CD4-positive, alpha-beta T cell (primary cell): ENCODE measurements around the gene SIX5. TPM values are rescaled to one million over a fixed set of nuclear protein-coding genes. Genes with fewer than 3 reads are reported as not detected.
A peak's percentile ranks its signal among the peaks of the same experiment; 100 is the strongest.

ENCODE experiments used
- ATAC-seq: fragments of 200-7000 bp; cut with Tn5 transposase; one replicate; pipeline ENCODE4 v1.10.0; 2022; ENCODE audit warnings: mild to moderate bottlenecking; ENCODE audit not compliant: poor library complexity
- CTCF ChIA-PET: fragments of 350-600 bp; sonication (Branson Sonifier 250); formaldehyde crosslinking; loops from one replicate; lab custom pipeline; 2021; ENCODE audit warnings: antibody characterized with exemption, inconsistent platforms; lab: Charles Lee
- POLR2A ChIA-PET: fragments of 350-600 bp; sonication (Branson Sonifier 250); formaldehyde crosslinking; loops from one replicate; lab custom pipeline; 2021; ENCODE audit warnings: antibody characterized with exemption, inconsistent platforms; lab: Charles Lee
- DNase-seq, 14 experiments: peaks; one replicate each; pipeline ENCODE4 v3.0.0-alpha.2; 2013 to 2020; ENCODE audit warnings: mixed read lengths in 2 of 14
- H3K27ac ChIP-seq, 2 donors: one replicate each; pipeline versions ENCODE4 v1.5.1 to v1.7.0; 2013; ENCODE audit warnings: low read length in 2 of 2, low read depth in 1 of 2, mild to moderate bottlenecking in 1 of 2
- H3K27me3 ChIP-seq, 2 experiments: 1 replicate in 1 of 2; 2 replicates in 1 of 2; pipeline versions ENCODE4 v1.6.1 to v1.7.0; 2013; ENCODE audit warnings: low read length in 2 of 2, control low read depth in 1 of 2, mild to moderate bottlenecking in 1 of 2, moderate library complexity in 1 of 2; ENCODE audit not compliant: insufficient read depth in 2 of 2, control insufficient read depth in 1 of 2
- H3K36me3 ChIP-seq: one replicate; pipeline ENCODE4 v1.6.1; 2013; ENCODE audit warnings: low read length, control low read depth; ENCODE audit not compliant: insufficient read depth
- H3K4me1 ChIP-seq: one replicate; pipeline ENCODE4 v1.6.1; 2013; ENCODE audit warnings: low read length, control low read depth; ENCODE audit not compliant: insufficient read depth
- H3K4me3 ChIP-seq: one replicate; pipeline ENCODE4 v1.5.1; 2013; ENCODE audit warnings: mild to moderate bottlenecking, low read length, moderate library complexity
- H3K9me3 ChIP-seq, 2 experiments: 1 replicate in 1 of 2; 2 replicates in 1 of 2; pipeline versions ENCODE4 v1.6.1 to v1.7.0; 2013; ENCODE audit warnings: low read length in 2 of 2, mild to moderate bottlenecking in 2 of 2, control low read depth in 1 of 2, moderate library complexity in 1 of 2; ENCODE audit not compliant: control insufficient read depth in 1 of 2, insufficient read depth in 1 of 2
- H3K27ac Mint-ChIP-seq: one replicate; pipeline ENCODE4 v1.8.0; 2020; ENCODE audit warnings: mixed read lengths
- H3K27me3 Mint-ChIP-seq: one replicate; pipeline ENCODE4 v1.8.0; 2021; ENCODE audit warnings: mixed read lengths
- H3K36me3 Mint-ChIP-seq: one replicate; pipeline ENCODE4 v1.8.0; 2021; ENCODE audit warnings: low read depth, mixed read lengths
- H3K4me1 Mint-ChIP-seq: one replicate; pipeline ENCODE4 v1.8.0; 2021; ENCODE audit warnings: low read depth, mixed read lengths
- H3K4me3 Mint-ChIP-seq: one replicate; pipeline ENCODE4 v1.8.0; 2020; ENCODE audit warnings: mild to moderate bottlenecking, mixed read lengths
- H3K9me3 Mint-ChIP-seq: one replicate; pipeline ENCODE4 v1.8.0; 2020; ENCODE audit warnings: mixed read lengths
- CTCF ChIP-seq: fragments of 200-600 bp; IDR thresholded peaks from one replicate; pipeline ENCODE4 v1.8.0; 2022; ENCODE audit warnings: antibody characterized with exemption, mild to moderate bottlenecking
- intact Hi-C, 2 experiments: fragments of 100-400 bp; cut with DNase I in 1 of 2; cut with micrococcal nuclease in 1 of 2; formaldehyde crosslinking; loops; one replicate each; pipeline versions ENCODE4 v1.15.1 to v1.9.0; 2023 to 2025; cut with DNase I, micrococcal nuclease
- total RNA-seq, 174 experiments: library from RNA in 2 of 174; stranded (reverse) in 2 of 174; gene quantifications; one replicate each; pipeline ENCODE4 v1.2.3 and lab custom pipeline; 2021 to 2026

The SIX5 gene
- total RNA-seq, 2 experiments from 2014 or later, result 0.58 to 0.59 TPM

- Histone ChIP-seq H3K27me3 (peaks cover 17 to 26% of the 10 kb centered on the region in 2 experiments), H3K4me1 (peaks cover 35% of the 10 kb centered on the region), H3K36me3 (no peaks in the 10 kb centered on the region), H3K4me3 (peak overlapping the region; percentile 38), H3K27ac (no peak overlapping the region), H3K9me3 (peaks cover 0 to 15% of the 10 kb centered on the region in 2 experiments)
- ChIA-PET POLR2A (interaction anchor here (1.0 to 3.4 kb wide), 9 partner anchors 11 to 135 kb away, joined by 3 to 52 read pairs (median 16); partner anchors contain the start of genes DMWD, FBXO46, IRF2BP1 and MYPOP), CTCF (interaction anchor here (0.8 to 7.2 kb wide), 4 partner anchors 12 to 49 kb away, joined by 3 to 172 read pairs (median 43); no protein-coding TSS in a partner anchor)
- no peak for TF ChIP-seq CTCF
- no peaks in the 10 kb centered on the region for H3K9me3 Mint-ChIP-seq
- DNase-seq (peak in 2 of 14 experiments; percentile 42 to 52), ATAC-seq (no peak)
- peaks cover 14% of the 10 kb centered on the region for H3K27me3 Mint-ChIP-seq
- H3K36me3 Mint-ChIP-seq, result peaks cover 3% of the 10 kb centered on the region
- intact Hi-C loops, result loop anchor here in 1 of 2 experiments (2.0 kb wide), 1 partner anchor 37 kb away; the partner anchor contains the start of gene FBXO46
- H3K27ac Mint-ChIP-seq, result no peak overlapping the region
- peak overlapping the region; percentile 80 for H3K4me3 Mint-ChIP-seq
- H3K4me1 Mint-ChIP-seq, result peaks cover 25% of the 10 kb centered on the region
Measured at GRCh38 chr19:45767881-45768654, 984 bp downstream of the SIX5 start.

GRCh38 chr19:45767410-45767880, 1.6 kb downstream of the SIX5 start:
- no peak overlapping the region for H3K27ac ChIP-seq
- H3K9me3 ChIP-seq, result peaks cover 0 to 15% of the 10 kb centered on the region in 2 experiments
- H3K36me3 ChIP-seq, result no peaks in the 10 kb centered on the region
- Mint-ChIP-seq H3K36me3 (peaks cover 3% of the 10 kb centered on the region), H3K27me3 (peaks cover 14% of the 10 kb centered on the region), H3K4me1 (peaks cover 24% of the 10 kb centered on the region), H3K27ac (no peak overlapping the region), H3K4me3 (peak overlapping the region; percentile 51), H3K9me3 (no peaks in the 10 kb centered on the region)
- intact Hi-C loops, result no loop called here
- no peak for TF ChIP-seq CTCF
- peaks cover 35% of the 10 kb centered on the region for H3K4me1 ChIP-seq
- ChIA-PET CTCF (interaction anchor here (0.8 to 3.6 kb wide), 2 partner anchors 13 to 49 kb away, joined by 3 to 59 read pairs; no protein-coding TSS in a partner anchor), POLR2A (interaction anchor here (1.0 to 3.3 kb wide), 2 partner anchors 13 to 50 kb away, joined by 3 to 18 read pairs; no protein-coding TSS in a partner anchor)
- H3K4me3 ChIP-seq, result no peak overlapping the region
- DNase-seq (peak in 1 of 14 experiments; percentile 34), ATAC-seq (no peak)
- peaks cover 17 to 28% of the 10 kb centered on the region in 2 experiments for H3K27me3 ChIP-seq

GRCh38 chr19:45766869-45767346, 2.1 kb downstream of the SIX5 start:
- DNase-seq, result peak in 1 of 14 experiments; percentile 40
- POLR2A ChIA-PET, result no interaction called here
- CTCF ChIA-PET, result no interaction called here
- Mint-ChIP-seq H3K36me3 (peaks cover 3% of the 10 kb centered on the region), H3K27me3 (peaks cover 14% of the 10 kb centered on the region), H3K27ac (no peak overlapping the region), H3K4me1 (peaks cover 20% of the 10 kb centered on the region), H3K9me3 (no peaks in the 10 kb centered on the region), H3K4me3 (no peak overlapping the region)
- no peak for TF ChIP-seq CTCF
- H3K4me3 ChIP-seq, result no peak overlapping the region
- ATAC-seq, result no peak
- peaks cover 0 to 15% of the 10 kb centered on the region in 2 experiments for H3K9me3 ChIP-seq
- peaks cover 35% of the 10 kb centered on the region for H3K4me1 ChIP-seq
- no peaks in the 10 kb centered on the region for H3K36me3 ChIP-seq
- H3K27ac ChIP-seq, result no peak overlapping the region
- H3K27me3 ChIP-seq, result peaks cover 17 to 28% of the 10 kb centered on the region in 2 experiments
- intact Hi-C loops, result no loop called here
